IPS-20b (cell line): ENCODE results near the gene SLC41A3.

ENCODE experiments used
- H3K27ac ChIP-seq: one replicate; pipeline ENCODE4 v1.5.1; 2013; ENCODE audit warnings: low read length
- H3K27me3 ChIP-seq: 2 replicates; pipeline ENCODE4 v1.6.1; 2013; ENCODE audit warnings: mild to moderate bottlenecking, low read length, inconsistent platforms; ENCODE audit not compliant: insufficient read depth
- H3K36me3 ChIP-seq: 2 replicates; pipeline ENCODE4 v1.6.1; 2013; ENCODE audit warnings: low read depth, mild to moderate bottlenecking, inconsistent platforms, low read length, moderate library complexity; ENCODE audit not compliant: insufficient read depth
- H3K4me1 ChIP-seq: 2 replicates; pipeline ENCODE4 v1.6.1; 2013; ENCODE audit warnings: mild to moderate bottlenecking, control low read depth, inconsistent platforms, low read length, moderate library complexity; ENCODE audit not compliant: insufficient read depth
- H3K4me3 ChIP-seq: 2 replicates; pipeline ENCODE4 v1.5.1; 2013; ENCODE audit warnings: mild to moderate bottlenecking, low read length, inconsistent platforms
- H3K9ac ChIP-seq: 2 replicates; pipeline ENCODE4 v1.6.1; 2013; ENCODE audit warnings: low read depth, mild to moderate bottlenecking, inconsistent platforms, low read length, moderate library complexity
- H3K9me3 ChIP-seq: 2 replicates; pipeline ENCODE4 v1.6.1; 2013; ENCODE audit warnings: mild to moderate bottlenecking, low read depth, low read length, inconsistent platforms; ENCODE audit not compliant: insufficient read depth

The SLC41A3 gene

DNA sequence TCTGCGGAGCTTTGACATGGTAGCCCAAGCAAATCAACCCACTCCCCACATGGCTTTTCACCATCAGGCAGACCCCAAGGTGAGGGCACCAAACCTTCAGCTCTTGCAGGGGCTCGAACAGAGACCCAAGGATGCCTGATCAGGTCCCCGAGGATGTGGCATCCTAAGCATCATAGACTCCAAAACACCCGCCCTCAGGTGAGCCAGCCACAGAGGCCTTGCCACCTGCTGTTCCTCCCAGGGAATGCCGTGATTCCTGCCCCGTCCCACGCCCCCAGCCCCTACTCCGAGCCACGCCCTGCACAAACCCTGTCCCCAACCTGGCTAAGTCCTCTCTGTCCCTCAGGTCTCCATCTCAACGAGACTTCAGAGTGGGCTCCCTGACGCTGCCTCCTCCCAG is 34.7 kb upstream of the SLC41A3 start:
- H3K4me1 ChIP-seq, result peaks cover under 1% of the 10 kb centered on the region; the same call in 1 of the 2 replicates
- H3K27ac ChIP-seq, result no peak overlapping the region
- no peaks in the 10 kb centered on the region for H3K9me3 ChIP-seq
- no peaks in the 10 kb centered on the region for H3K36me3 ChIP-seq
- H3K9ac ChIP-seq, result no peak overlapping the region
- no peaks in the 10 kb centered on the region for H3K27me3 ChIP-seq
- H3K4me3 ChIP-seq, result no peak overlapping the region

GRCh38 chr3:126117786-126118185 is 33.9 kb upstream of the SLC41A3 start:
- Histone ChIP-seq H3K27me3 (no peaks in the 10 kb centered on the region), H3K36me3 (no peaks in the 10 kb centered on the region), H3K27ac (no peak overlapping the region), H3K9ac (no peak overlapping the region), H3K9me3 (no peaks in the 10 kb centered on the region), H3K4me1 (no peaks in the 10 kb centered on the region), H3K4me3 (no peak overlapping the region)

GRCh38 chr3:126117212-126117611 is 33.3 kb upstream of the SLC41A3 start:
- Histone ChIP-seq H3K27ac (no peak overlapping the region), H3K4me3 (no peak overlapping the region), H3K4me1 (no peaks in the 10 kb centered on the region), H3K27me3 (no peaks in the 10 kb centered on the region), H3K9me3 (no peaks in the 10 kb centered on the region), H3K9ac (no peak overlapping the region), H3K36me3 (no peaks in the 10 kb centered on the region)

DNA sequence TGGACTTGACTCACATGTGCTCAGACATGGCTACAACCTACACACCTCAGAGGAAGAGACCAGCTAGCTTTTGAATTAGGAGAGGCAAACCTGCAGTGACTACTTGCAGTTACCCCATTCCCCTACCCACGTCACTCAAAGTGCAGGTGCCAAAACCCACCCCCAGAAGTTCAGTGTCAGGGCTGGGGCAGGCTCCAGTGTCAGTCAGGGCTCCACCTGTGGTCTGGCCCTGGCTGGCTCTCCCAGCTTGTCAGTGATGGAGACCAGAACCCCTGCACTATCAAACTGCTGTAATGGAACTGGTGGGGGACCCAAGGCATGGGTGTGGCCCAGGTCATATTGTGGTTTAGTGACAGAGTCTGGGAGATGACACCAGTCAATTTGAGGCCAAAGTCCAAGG is 32.6 kb upstream of the SLC41A3 start:
- Histone ChIP-seq H3K4me1 (no peaks in the 10 kb centered on the region), H3K4me3 (no peak overlapping the region), H3K27ac (no peak overlapping the region), H3K9ac (no peak overlapping the region), H3K27me3 (no peaks in the 10 kb centered on the region), H3K36me3 (no peaks in the 10 kb centered on the region), H3K9me3 (no peaks in the 10 kb centered on the region)

DNA sequence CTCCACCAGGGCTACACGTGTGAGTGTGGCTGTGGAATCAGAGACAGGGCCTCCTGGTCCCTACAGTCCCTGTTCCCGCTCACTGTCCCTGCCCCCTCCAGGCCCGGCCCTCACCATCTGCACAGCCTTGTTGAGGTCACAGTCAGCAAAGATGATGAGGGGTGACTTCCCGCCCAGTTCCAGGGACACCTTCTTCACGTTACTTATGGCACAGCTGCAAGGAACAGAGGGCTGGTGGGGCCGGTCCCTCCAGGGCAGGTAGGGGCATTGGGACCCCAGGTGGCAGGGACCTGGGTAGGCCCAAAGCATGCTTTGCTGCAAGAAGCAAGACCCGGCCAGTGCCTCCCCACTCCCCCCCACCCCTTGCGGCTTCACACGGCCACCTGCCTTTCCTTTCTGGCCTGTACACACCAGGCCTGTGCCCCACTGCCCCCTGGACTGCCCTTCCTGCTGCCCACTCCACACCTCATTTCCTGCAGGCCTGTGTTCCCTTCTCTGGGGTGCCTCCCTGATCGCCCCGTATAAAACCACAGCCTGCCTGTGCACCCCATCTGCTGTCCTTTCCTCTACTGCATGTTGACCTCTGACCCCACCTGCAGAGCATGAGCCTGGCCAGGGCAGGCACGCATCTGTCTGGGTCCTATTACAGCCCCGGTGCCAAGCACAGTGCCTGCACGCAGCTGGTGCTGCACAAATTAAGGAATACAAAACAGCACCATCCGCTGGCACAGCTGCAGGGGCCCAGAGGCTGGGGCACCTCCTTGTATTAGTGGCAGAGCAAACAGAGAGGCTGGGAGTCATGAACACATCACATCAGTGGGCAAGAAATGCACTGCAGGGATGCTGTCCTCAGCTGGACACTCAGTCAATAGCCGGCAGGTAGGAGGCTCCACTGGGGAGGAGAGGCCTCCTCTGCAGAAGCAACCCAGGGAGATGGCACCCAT is 30.8 kb upstream of the SLC41A3 start:
- Histone ChIP-seq H3K27ac (no peak overlapping the region), H3K27me3 (no peaks in the 10 kb centered on the region), H3K4me1 (no peaks in the 10 kb centered on the region), H3K9ac (no peak overlapping the region), H3K36me3 (no peaks in the 10 kb centered on the region), H3K4me3 (no peak overlapping the region), H3K9me3 (no peaks in the 10 kb centered on the region)

DNA sequence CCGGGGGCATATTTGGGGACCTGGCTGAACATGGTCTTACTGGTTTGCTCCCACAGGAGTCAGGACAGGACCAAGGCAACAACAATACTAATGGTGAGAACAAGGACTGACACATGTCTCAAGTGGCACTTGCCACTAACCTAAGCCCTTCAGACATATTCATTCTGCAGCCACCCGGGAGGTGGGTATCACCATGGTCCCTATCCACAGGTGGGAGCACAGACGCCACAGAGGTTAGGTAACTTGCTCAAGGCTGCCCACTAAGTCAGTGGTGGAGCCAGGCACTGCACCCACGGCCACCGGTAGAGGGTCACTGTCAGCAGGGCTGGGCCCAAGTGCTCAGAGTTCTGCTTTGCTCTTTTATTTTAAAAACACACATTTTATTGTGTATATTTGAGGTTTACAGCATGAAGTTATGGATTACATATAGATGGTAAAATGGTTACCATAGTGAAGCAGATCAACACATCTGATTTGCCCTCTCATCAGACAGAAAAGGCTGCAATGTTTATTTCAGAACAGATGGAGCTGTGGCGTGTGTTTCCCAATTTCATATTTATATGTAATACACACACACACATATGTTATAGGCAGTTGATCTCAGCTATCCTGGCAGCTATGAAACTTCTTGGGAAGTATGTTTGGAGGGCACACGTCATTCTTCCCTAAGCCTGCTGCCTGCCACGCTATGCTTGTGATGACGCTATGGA is 30.0 kb upstream of the SLC41A3 start:
- Histone ChIP-seq H3K27ac (no peak overlapping the region), H3K36me3 (no peaks in the 10 kb centered on the region), H3K9ac (no peak overlapping the region), H3K4me1 (no peaks in the 10 kb centered on the region), H3K27me3 (no peaks in the 10 kb centered on the region), H3K9me3 (no peaks in the 10 kb centered on the region), H3K4me3 (no peak overlapping the region)

DNA sequence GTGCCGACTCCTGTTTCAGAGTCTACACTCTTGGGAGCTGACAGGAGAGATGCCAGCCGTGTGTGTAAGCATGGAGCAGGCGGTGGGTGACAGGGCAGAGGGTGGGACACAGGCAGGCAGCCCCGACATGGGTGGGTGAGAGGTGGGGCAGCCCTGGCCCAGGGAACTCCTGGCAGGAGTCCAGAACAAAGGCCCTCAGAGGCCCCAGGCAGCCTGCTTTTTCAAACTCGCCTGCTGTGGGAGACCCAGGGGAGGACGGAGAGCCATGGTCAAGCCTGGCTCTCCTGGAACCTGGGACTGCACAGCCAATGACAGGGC is 29.3 kb upstream of the SLC41A3 start:
- Histone ChIP-seq H3K27ac (no peak overlapping the region), H3K4me3 (no peak overlapping the region), H3K9me3 (no peaks in the 10 kb centered on the region), H3K36me3 (no peaks in the 10 kb centered on the region), H3K9ac (no peak overlapping the region), H3K4me1 (no peaks in the 10 kb centered on the region), H3K27me3 (no peaks in the 10 kb centered on the region)

DNA sequence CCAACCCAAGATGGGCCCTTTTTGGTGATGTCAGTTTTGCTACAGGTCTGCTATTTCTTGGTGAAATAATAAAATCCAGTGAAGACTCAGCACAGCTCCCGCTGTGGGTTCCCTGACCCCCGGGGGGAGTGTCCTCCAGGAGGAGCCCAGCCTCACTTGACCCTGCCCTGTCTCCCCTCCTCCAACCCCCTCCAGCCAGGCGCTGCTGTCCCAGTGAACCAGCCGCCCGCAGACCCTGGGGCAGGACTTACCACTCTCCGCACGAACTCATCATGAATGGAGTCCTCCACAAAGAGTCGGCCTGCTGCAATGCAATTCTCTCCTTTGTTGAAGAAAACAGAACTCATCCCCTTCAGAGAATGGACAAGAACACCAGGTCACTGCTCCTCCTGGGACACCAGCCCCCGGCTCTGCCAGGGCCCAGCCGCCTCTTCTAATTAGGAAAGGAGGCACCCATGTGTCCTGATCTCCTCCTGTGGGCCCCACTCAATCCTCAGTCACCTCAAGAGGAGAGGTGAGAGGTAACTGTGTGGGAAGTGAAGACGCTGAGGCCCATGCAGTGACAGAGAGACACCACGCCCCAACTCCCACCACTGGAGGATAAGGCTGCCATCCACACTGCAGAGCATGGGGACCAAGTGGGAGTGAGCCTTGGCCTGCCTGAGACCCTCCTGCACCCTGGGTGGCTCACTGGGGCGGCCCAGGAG is 28.8 kb upstream of the SLC41A3 start:
- Histone ChIP-seq H3K4me1 (no peaks in the 10 kb centered on the region), H3K9me3 (no peaks in the 10 kb centered on the region)

GRCh38 chr3:126111566-126112475 is 27.9 kb upstream of the SLC41A3 start:
- Histone ChIP-seq H3K4me1 (no peaks in the 10 kb centered on the region), H3K9ac (no peak overlapping the region), H3K4me3 (no peak overlapping the region)

More for the DNA sequence above, 28.8 kb upstream of the SLC41A3 start:
- H3K27ac ChIP-seq, result no peak overlapping the region
- no peaks in the 10 kb centered on the region for H3K36me3 ChIP-seq
- no peak overlapping the region for H3K4me3 ChIP-seq
- H3K27me3 ChIP-seq, result no peaks in the 10 kb centered on the region
- no peak overlapping the region for H3K9ac ChIP-seq

DNA sequence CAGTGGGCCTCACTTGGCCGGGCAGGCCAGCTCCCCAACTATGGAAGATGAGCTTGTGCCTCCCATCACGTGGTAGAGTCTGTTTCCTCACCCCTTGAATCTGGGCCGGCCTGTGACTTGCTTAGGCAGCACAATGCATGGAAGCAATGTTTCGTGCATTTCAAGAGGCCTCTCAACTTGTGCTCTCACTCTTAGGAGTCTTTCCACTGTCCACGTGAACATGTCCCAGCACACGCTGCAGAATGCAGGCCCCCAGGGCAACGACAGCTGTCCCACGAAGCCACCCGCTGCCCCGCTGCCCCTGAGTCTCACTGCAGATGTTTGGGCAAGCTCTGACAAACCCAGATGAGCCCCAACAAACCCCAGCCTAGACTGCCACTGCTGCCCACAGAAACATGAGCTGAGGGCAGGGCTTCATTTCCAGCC is 27.2 kb upstream of the SLC41A3 start:
- no peak overlapping the region for H3K4me3 ChIP-seq
- no peaks in the 10 kb centered on the region for H3K36me3 ChIP-seq
- no peak overlapping the region for H3K9ac ChIP-seq
- no peaks in the 10 kb centered on the region for H3K27me3 ChIP-seq
- H3K4me1 ChIP-seq, result no peaks in the 10 kb centered on the region
- no peak overlapping the region for H3K27ac ChIP-seq
- no peaks in the 10 kb centered on the region for H3K9me3 ChIP-seq

More at GRCh38 chr3:126111566-126112475, 27.9 kb upstream of the SLC41A3 start:
- H3K36me3 ChIP-seq, result no peaks in the 10 kb centered on the region
- no peaks in the 10 kb centered on the region for H3K9me3 ChIP-seq
- no peaks in the 10 kb centered on the region for H3K27me3 ChIP-seq
- H3K27ac ChIP-seq, result no peak overlapping the region
